DND-41 (cell line): ENCODE data around the gene ABRACL.

Source experiments
- CTCF ChIP-seq: IDR thresholded peaks from 2 replicates; pipeline ENCODE4 v1.5.1; 2012; ENCODE audit warnings: borderline replicate concordance, low read length, moderate library complexity, mild to moderate bottlenecking; ENCODE audit not compliant: poor library complexity, severe bottlenecking; ENCODE audit errors: extremely low read depth
- EZH2 ChIP-seq: IDR thresholded peaks from 3 replicates; pipeline ENCODE4 v1.6.1; 2012; ENCODE audit warnings: borderline replicate concordance, low read depth, mild to moderate bottlenecking, moderate library complexity, low read length, inconsistent platforms; ENCODE audit not compliant: severe bottlenecking

- TF ChIP-seq CTCF: no peak
- TF ChIP-seq EZH2: no peak
Measured at GRCh38 chr6:138991206-138991605, 37.3 kb upstream of the ABRACL start.
